Spleen (tissue), 11 donors: ENCODE data around the gene GAB2. TPM values are rescaled to one million over a fixed set of nuclear protein-coding genes. Genes with fewer than 3 reads are reported as not detected.

Source experiments
- DNase-seq: peaks from one replicate; pipeline ENCODE4 v3.0.0-alpha.2; 2020
- H3K27ac ChIP-seq, 8 donors: fragments of 200-600 bp; sonication (generic) in 7 of 8; 1 replicate in 4 of 8; 2 replicates in 4 of 8; pipeline versions ENCODE4 v1.5.0 to v1.8.0; 2016 to 2021; ENCODE audit warnings: inconsistent platforms in 4 of 8, mild to moderate bottlenecking in 4 of 8, moderate library complexity in 1 of 8
- H3K27me3 ChIP-seq, 7 donors: fragments of 200-600 bp; sonication (generic) in 6 of 7; replicated peaks in 1 of 7; 1 replicate in 4 of 7; 2 replicates in 3 of 7; pipeline versions ENCODE4 v1.5.0 to v1.8.0; 2016 to 2021; ENCODE audit warnings: inconsistent platforms in 3 of 7, mild to moderate bottlenecking in 1 of 7
- H3K36me3 ChIP-seq, 6 donors: fragments of 200-600 bp; sonication (generic) in 5 of 6; 1 replicate in 4 of 6; 2 replicates in 2 of 6; pipeline versions ENCODE4 v1.5.0 to v1.8.0; 2016 to 2021; ENCODE audit warnings: inconsistent platforms in 2 of 6
- H3K4me1 ChIP-seq, 6 donors: fragments of 200-600 bp; sonication (generic) in 5 of 6; 1 replicate in 3 of 6; 2 replicates in 3 of 6; pipeline versions ENCODE4 v1.5.0 to v1.8.0; 2016 to 2021; ENCODE audit warnings: inconsistent platforms in 3 of 6
- H3K4me3 ChIP-seq, 8 donors: fragments of 200-600 bp; sonication (generic) in 7 of 8; 1 replicate in 4 of 8; 2 replicates in 4 of 8; pipeline versions ENCODE4 v1.5.0 to v1.8.0; 2016 to 2021; ENCODE audit warnings: inconsistent platforms in 4 of 8, mild to moderate bottlenecking in 4 of 8, moderate library complexity in 2 of 8
- H3K9me3 ChIP-seq, 8 donors: fragments of 200-600 bp; sonication (generic) in 7 of 8; 1 replicate in 4 of 8; 2 replicates in 4 of 8; pipeline versions ENCODE4 v1.5.0 to v1.8.0; 2016 to 2021; ENCODE audit warnings: inconsistent platforms in 4 of 8
- POLR2A ChIP-seq, 3 donors: fragments of 450-650 bp; IDR thresholded peaks; one replicate each; pipeline ENCODE4 v1.5.1; 2017; ENCODE audit warnings: antibody characterized with exemption in 3 of 3, mild to moderate bottlenecking in 1 of 3
- POLR2AphosphoS5 ChIP-seq, 3 donors: sonication (generic); formaldehyde crosslinking; IDR thresholded peaks; one replicate each; pipeline ENCODE4 v1.5.1; 2017; ENCODE audit warnings: antibody characterized with exemption in 3 of 3
- WGBS, 5 donors: extraction: QIAGEN DNeasy Blood & Tissue Kit in 3 of 5; methylation state at CpG; one replicate each; pipeline versions ENCODE4 v1.1.5 to v1.1.7; 2013 to 2018; 5-methylcytosine and 5-hydroxymethylcytosine counted together
- intact Hi-C: fragments of 100-400 bp; cut with DNase I; formaldehyde crosslinking; loops from one replicate; pipeline ENCODE4 v1.15.0; 2023; ENCODE audit warnings: low total_unique reads
- polyA plus RNA-seq, 3 donors: library from polyadenylated mRNA; stranded (reverse); fragments of 200-250 nt; gene quantifications; one replicate each; pipeline ENCODE4 v1.2.1, GENCODE V29; 2013
- total RNA-seq, 7 donors: library from RNA; depleted of rRNA in 3 of 7; stranded (reverse); fragments of >200 nt in 3 of 7; fragmentation: NEBNext Ultra II Directional in 4 of 7; extraction: Animal tissue kit (Norgen Biotek cat#: 25700) in 4 of 7; gene quantifications; one replicate each; pipeline versions ENCODE4 v1.1.0 to v1.2.1, GENCODE V29; 2016 to 2021
- TF ChIP-seq, protein P1 (sequence below), 11 experiments: fragments of 200-600 bp in 7 of 11; fragments of 450-650 bp in 4 of 11; sonication (generic) in 4 of 11; IDR thresholded peaks in 8 of 11; conservative IDR thresholded peaks in 3 of 11; 1 replicate in 7 of 11; 2 replicates in 4 of 11; pipeline versions ENCODE4 v1.4.0 to v1.8.0; 2016 to 2021; ENCODE audit warnings: antibody characterized with exemption in 11 of 11, inconsistent platforms in 4 of 11, mild to moderate bottlenecking in 1 of 11
- donor health status: healthy with polysubstance abuse.
- donor health status: DM: no; HTN: no; CAD: no; lungs with moderate emphysema.
- donor health status: DM: no; HTN: no; CAD: no.
- donor health status: Bipolar disorder and iron deficiency.
- donor health status: healthy.
- donor health status: DM: no; HTN: no; CAD: no.
- donor health status: DM: yes; HTN: yes; CAD: no.

GAB2 gene
- total and polyA plus RNA-seq, 10 donors: 2.3 to 57.7 (median 47.0) TPM

DNA sequence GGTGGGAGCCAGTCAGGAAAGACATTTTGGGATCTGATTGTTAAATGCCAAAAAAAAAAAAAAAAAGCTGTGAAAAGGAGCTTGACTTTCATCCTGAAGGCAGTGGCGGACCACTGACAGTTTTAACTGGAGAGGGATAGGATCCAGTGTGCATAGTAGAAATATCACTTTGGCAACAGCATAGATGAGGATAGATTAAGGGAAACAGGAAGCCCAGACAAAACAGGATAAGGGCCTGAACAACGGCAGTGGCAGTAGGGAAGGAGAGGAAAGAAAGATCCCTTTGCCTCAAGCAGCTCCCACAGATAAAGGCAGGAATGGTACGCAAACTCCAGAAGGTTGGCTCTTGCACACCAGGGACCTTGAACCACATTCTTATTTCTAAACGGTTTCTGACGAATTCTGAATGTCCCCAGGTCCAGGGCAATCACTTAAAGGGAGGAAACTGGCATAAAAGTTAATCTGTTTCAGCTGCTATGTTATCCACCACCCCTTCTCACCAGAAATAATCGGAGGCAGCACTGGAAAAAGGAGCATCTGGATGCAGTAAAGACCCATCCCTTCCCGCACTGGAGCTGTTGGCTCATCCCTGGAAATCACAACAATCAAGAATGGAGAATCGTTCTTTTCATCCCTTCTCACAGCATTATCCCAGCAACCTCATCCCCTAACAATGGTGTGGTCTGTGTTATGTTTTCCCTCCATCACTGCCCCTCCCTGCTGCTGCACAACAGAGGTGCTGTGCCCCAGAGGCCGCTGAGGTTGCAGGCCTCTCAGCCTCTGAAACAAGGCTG lies 99.1 kb downstream of the GAB2 start:
- Histone ChIP-seq H3K4me3 (no peak overlapping the region), H3K4me1 (peaks cover 0 to 57% (median 24%) of the 10 kb centered on the region in 6 donors), H3K27ac (peak overlapping the region in 3 of 8 donors; percentile 11 to 45 (median 17)), H3K36me3 (no peaks in the 10 kb centered on the region), H3K27me3 (no peaks in the 10 kb centered on the region), H3K9me3 (no peaks in the 10 kb centered on the region)
- WGBS, 5 donors: 56 to 68% (median 61%) methylated on average over 9 of the region's 9 CpGs
- no peak for DNase-seq
- intact Hi-C loops: no loop called here
- TF ChIP-seq, protein P1, sequence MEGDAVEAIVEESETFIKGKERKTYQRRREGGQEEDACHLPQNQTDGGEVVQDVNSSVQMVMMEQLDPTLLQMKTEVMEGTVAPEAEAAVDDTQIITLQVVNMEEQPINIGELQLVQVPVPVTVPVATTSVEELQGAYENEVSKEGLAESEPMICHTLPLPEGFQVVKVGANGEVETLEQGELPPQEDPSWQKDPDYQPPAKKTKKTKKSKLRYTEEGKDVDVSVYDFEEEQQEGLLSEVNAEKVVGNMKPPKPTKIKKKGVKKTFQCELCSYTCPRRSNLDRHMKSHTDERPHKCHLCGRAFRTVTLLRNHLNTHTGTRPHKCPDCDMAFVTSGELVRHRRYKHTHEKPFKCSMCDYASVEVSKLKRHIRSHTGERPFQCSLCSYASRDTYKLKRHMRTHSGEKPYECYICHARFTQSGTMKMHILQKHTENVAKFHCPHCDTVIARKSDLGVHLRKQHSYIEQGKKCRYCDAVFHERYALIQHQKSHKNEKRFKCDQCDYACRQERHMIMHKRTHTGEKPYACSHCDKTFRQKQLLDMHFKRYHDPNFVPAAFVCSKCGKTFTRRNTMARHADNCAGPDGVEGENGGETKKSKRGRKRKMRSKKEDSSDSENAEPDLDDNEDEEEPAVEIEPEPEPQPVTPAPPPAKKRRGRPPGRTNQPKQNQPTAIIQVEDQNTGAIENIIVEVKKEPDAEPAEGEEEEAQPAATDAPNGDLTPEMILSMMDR (IDR thresholded peaks at IDR 0.05 in 8 of 11, conservative IDR thresholded peaks at IDR 0.05 in 3 of 11): no peak
- TF ChIP-seq POLR2A (IDR thresholded peaks at IDR 0.05) (no peak), POLR2AphosphoS5 (IDR thresholded peaks at IDR 0.05) (no peak)

DNA sequence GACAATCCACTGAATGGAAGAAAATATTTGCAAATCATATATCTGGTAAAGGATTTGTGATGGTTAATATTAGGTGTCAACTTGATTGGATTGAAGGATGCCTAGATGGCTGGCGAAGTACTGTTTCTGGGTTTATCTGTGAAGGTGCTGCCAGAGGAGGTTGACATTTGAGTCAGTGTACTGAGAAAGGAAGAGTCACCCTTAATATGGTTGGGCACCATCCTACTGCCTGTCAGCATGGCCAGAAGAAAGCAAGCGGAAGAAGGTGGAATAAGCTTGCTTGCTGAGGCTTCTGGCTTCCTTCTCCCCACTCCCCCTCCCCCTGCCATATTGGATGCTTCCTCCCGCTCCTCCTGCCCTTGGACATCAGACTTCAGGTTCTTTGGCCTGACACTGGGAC lies 101.9 kb downstream of the GAB2 start:
- H3K27ac ChIP-seq: peak overlapping the region in 4 of 8 donors; percentile 34 to 85 (median 71)
- peak overlapping the region in 2 of 8 donors; percentile 5 to 25 for H3K4me3 ChIP-seq
- no peaks in the 10 kb centered on the region for H3K9me3 ChIP-seq
- TF ChIP-seq POLR2AphosphoS5 (IDR thresholded peaks at IDR 0.05): no peak
- TF ChIP-seq POLR2A (IDR thresholded peaks at IDR 0.05): no peak
- TF ChIP-seq, protein P1 (IDR thresholded peaks at IDR 0.05 in 8 of 11, conservative IDR thresholded peaks at IDR 0.05 in 3 of 11): no peak
- DNase-seq: no peak
- no peaks in the 10 kb centered on the region for H3K36me3 ChIP-seq
- intact Hi-C loops: no loop called here
- WGBS, 5 donors: 92 to 100% (median 97%) methylated on average over 3 of the region's 3 CpGs
- H3K4me1 ChIP-seq: peaks cover 4 to 73% (median 39%) of the 10 kb centered on the region in 6 donors
- no peaks in the 10 kb centered on the region for H3K27me3 ChIP-seq

DNA sequence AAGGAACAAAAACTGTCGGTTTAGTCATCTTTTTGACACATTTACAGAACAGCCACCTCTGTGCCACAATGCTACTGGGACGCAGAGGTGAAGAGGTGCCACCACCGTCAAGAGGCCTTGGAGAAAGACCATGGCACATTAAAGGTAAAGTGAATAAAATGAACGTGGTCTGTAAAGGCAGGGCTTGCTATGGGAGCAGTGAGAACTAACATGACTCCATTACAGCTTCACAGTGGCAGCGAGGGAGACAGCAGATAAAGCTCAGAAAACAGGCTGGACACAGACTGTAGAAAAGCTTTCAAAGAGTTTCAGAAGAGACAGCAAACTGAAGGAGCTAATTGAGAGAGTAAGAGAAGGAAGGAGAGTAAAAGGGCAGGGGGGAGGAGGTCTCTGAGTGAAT lies 102.9 kb downstream of the GAB2 start:
- H3K27ac ChIP-seq: peak overlapping the region in 6 of 8 donors; percentile 15 to 85 (median 68)
- no peaks in the 10 kb centered on the region for H3K9me3 ChIP-seq
- 58 to 83% (median 73%) methylated on average over 5 of the region's 5 CpGs for WGBS, 5 donors
- H3K4me1 ChIP-seq: peaks cover 4 to 72% (median 44%) of the 10 kb centered on the region in 6 donors
- H3K36me3 ChIP-seq: no peaks in the 10 kb centered on the region
- intact Hi-C loops: no loop called here
- peak overlapping the region in 3 of 8 donors; percentile 2 to 48 (median 10) for H3K4me3 ChIP-seq
- TF ChIP-seq POLR2A (IDR thresholded peaks at IDR 0.05) (no peak), POLR2AphosphoS5 (IDR thresholded peaks at IDR 0.05) (peak in 1 of 3 donors; percentile 54)
- TF ChIP-seq, protein P1 (IDR thresholded peaks at IDR 0.05 in 8 of 11, conservative IDR thresholded peaks at IDR 0.05 in 3 of 11): no peak
- DNase-seq: no peak
- H3K27me3 ChIP-seq: no peaks in the 10 kb centered on the region

DNA sequence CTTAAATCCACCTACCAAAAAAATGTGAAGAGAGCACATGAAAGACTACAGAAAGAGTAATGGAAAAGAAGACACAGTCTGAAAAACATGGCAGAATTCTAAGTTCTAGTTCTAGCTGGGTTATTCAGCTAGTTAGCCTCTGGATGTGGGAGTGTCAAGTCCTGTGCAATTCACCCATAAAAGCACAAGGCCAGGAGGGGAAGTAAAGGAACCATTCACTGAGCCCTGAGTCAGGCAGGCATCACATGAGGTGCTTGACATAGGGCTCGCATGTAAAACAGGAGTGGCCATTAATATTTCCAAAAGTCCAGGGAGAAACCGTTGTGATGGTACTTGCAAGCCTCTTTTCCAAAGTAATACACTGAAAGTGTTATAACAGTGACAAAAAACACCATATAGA lies 103.7 kb downstream of the GAB2 start:
- WGBS, 5 donors: 51 to 89% (median 81%) methylated on average over 2 of the region's 2 CpGs
- no peak for TF ChIP-seq POLR2AphosphoS5 (IDR thresholded peaks at IDR 0.05)
- TF ChIP-seq, protein P1 (IDR thresholded peaks at IDR 0.05 in 8 of 11, conservative IDR thresholded peaks at IDR 0.05 in 3 of 11): no peak
- TF ChIP-seq POLR2A (IDR thresholded peaks at IDR 0.05): no peak
- H3K36me3 ChIP-seq: no peaks in the 10 kb centered on the region
- no peaks in the 10 kb centered on the region for H3K27me3 ChIP-seq
- peak overlapping the region in 6 of 8 donors; percentile 22 to 85 (median 68) for H3K27ac ChIP-seq
- intact Hi-C loops: no loop called here
- peaks cover 4 to 72% (median 44%) of the 10 kb centered on the region in 6 donors for H3K4me1 ChIP-seq
- no peak for DNase-seq
- peak overlapping the region in 1 of 8 donors; percentile 48 for H3K4me3 ChIP-seq
- H3K9me3 ChIP-seq: no peaks in the 10 kb centered on the region
